Right atrium auricular region (tissue), 2 donors: ENCODE data around the gene DISC1. TPM values are rescaled to one million over a fixed set of nuclear protein-coding genes. Genes with fewer than 3 reads are reported as not detected.

Experiments used
- DNase-seq: peaks from one replicate; pipeline ENCODE4 v3.0.0-alpha.2; 2019; ENCODE audit warnings: low spot score
- H3K27ac ChIP-seq, 2 donors: fragments of 200-600 bp; sonication (generic); 1 replicate in 1 of 2; 2 replicates in 1 of 2; pipeline ENCODE4 v1.5.1; 2016 to 2019
- H3K27me3 ChIP-seq, 2 donors: fragments of 200-600 bp; sonication (generic); one replicate each; pipeline versions ENCODE4 v1.5.1 to v1.6.0; 2017 to 2019
- H3K36me3 ChIP-seq: fragments of 200-600 bp; sonication (generic); one replicate; pipeline ENCODE4 v1.5.1; 2016
- H3K4me1 ChIP-seq, 2 donors: fragments of 200-600 bp; sonication (generic); one replicate each; pipeline versions ENCODE4 v1.5.1 to v1.6.0; 2017 to 2019
- H3K4me3 ChIP-seq, 2 donors: fragments of 200-600 bp; sonication (generic); 1 replicate in 1 of 2; 2 replicates in 1 of 2; pipeline ENCODE4 v1.5.1; 2017 to 2019; ENCODE audit warnings: mild to moderate bottlenecking in 1 of 2, moderate library complexity in 1 of 2
- H3K9me3 ChIP-seq, 2 donors: fragments of 200-600 bp; sonication (generic); one replicate each; pipeline ENCODE4 v1.5.1; 2019
- CTCF ChIP-seq, 2 donors: fragments of 200-600 bp; sonication (generic); IDR thresholded peaks; one replicate each; pipeline ENCODE4 v1.5.1; 2019; ENCODE audit warnings: antibody characterized with exemption in 2 of 2
- total RNA-seq, 2 donors: library from RNA; depleted of rRNA; stranded (reverse); fragments of >200 nt; gene quantifications; one replicate each; pipeline ENCODE4 v1.1.0, GENCODE V29; 2016

Gene DISC1
- total RNA-seq, 2 donors from 2014 or later = 1.8 to 5.3 TPM

GRCh38 chr1:231714440-231714839 is 87.8 kb downstream of the DISC1 start:
- Histone ChIP-seq H3K27ac (no peak overlapping the region), H3K4me1 (no peaks in the 10 kb centered on the region), H3K36me3 (no peaks in the 10 kb centered on the region), H3K9me3 (peaks cover 0 to 4% of the 10 kb centered on the region in 2 donors), H3K4me3 (no peak overlapping the region), H3K27me3 (no peaks in the 10 kb centered on the region)
- no peak for TF ChIP-seq CTCF (IDR thresholded peaks at IDR 0.05)
- no peak for DNase-seq

GRCh38 chr1:231715816-231716722 is 89.5 kb downstream of the DISC1 start:
- Histone ChIP-seq H3K36me3 (no peaks in the 10 kb centered on the region), H3K4me1 (no peaks in the 10 kb centered on the region), H3K27ac (no peak overlapping the region), H3K9me3 (peaks cover 0 to 4% of the 10 kb centered on the region in 2 donors), H3K27me3 (no peaks in the 10 kb centered on the region), H3K4me3 (no peak overlapping the region)
- DNase-seq = no peak
- TF ChIP-seq CTCF (IDR thresholded peaks at IDR 0.05) = no peak

- no peak for TF ChIP-seq CTCF (IDR thresholded peaks at IDR 0.05)
- H3K36me3 ChIP-seq = no peaks in the 10 kb centered on the region
- peaks cover 0 to 4% of the 10 kb centered on the region in 2 donors for H3K9me3 ChIP-seq
- no peaks in the 10 kb centered on the region for H3K4me1 ChIP-seq
- H3K4me3 ChIP-seq = no peak overlapping the region
- H3K27me3 ChIP-seq = no peaks in the 10 kb centered on the region
- DNase-seq = no peak
- no peak overlapping the region for H3K27ac ChIP-seq
These were observed 90.3 kb downstream of the DISC1 start for GRCh38 chr1:231716879-231717278.

GRCh38 chr1:231719485-231720183 is 93.0 kb downstream of the DISC1 start:
- no peak for DNase-seq
- Histone ChIP-seq H3K27me3 (no peaks in the 10 kb centered on the region), H3K9me3 (no peaks in the 10 kb centered on the region), H3K4me3 (no peak overlapping the region), H3K36me3 (no peaks in the 10 kb centered on the region), H3K27ac (no peak overlapping the region), H3K4me1 (no peaks in the 10 kb centered on the region)
- no peak for TF ChIP-seq CTCF (IDR thresholded peaks at IDR 0.05)

GRCh38 chr1:231720652-231721325 is 94.2 kb downstream of the DISC1 start:
- Histone ChIP-seq H3K4me1 (peaks cover 0 to 3% of the 10 kb centered on the region in 2 donors), H3K4me3 (no peak overlapping the region), H3K36me3 (no peaks in the 10 kb centered on the region), H3K27me3 (no peaks in the 10 kb centered on the region), H3K9me3 (no peaks in the 10 kb centered on the region), H3K27ac (no peak overlapping the region)
- no peak for DNase-seq
- no peak for TF ChIP-seq CTCF (IDR thresholded peaks at IDR 0.05)
